Measurements from ENCODE around the gene FBXL12.
"Not testable (repeated sequence)": the region's sequence is repeated elsewhere in the genome, so short reads cannot be mapped to it uniquely, and the experiment has no call there.

The FBXL12 gene

DNA sequence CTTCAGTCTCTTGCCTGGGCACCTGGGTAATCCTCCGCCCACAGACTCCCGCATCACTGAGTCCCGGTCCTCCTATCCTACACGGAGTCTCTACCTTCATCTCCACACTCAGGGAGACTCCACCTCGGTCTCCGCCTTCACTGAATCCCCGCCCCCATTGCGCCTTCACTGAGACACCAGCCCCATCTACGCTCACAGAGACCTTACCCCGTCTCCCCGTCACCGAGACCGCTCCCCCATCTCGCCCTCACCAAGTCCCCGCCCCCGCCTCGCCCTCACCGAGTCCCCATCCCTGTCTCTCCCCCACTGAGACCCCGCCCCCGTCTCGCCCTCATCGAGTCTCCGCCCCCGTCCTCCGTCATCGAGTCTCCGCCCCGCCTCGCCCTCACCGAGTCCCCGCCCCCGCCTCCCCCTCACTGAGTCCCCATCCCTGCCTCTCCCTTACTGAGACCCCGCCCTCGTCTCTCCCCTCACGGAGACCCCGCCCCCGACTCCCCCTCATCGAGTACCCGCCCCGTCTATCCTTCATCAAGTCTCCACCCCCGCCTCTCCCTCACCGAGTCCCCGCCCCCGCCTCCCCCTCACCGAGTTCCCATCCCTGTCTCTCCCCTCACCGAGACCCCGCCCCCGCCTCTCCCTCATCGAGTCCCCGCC, 27.2 kb downstream of the FBXL12 start:
- DNase-seq = peak; percentile 87 to 93 (median 90)

DNA sequence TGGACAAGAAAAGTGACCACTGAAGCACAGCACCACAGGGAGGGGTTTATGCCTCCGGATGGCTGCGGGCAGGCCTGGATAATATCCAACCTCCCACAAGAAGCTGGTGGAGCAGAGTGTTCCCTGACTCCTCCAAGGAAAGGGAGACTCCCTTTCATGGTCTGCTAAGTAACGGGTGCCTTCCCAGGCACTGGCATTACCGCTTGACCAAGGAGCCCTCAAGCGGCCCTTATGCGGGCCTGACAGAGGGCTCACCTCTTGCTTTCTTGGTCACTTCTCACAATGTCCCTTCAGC, 27.9 kb downstream of the FBXL12 start:
- not testable (repeated sequence) for DNase-seq

DNA sequence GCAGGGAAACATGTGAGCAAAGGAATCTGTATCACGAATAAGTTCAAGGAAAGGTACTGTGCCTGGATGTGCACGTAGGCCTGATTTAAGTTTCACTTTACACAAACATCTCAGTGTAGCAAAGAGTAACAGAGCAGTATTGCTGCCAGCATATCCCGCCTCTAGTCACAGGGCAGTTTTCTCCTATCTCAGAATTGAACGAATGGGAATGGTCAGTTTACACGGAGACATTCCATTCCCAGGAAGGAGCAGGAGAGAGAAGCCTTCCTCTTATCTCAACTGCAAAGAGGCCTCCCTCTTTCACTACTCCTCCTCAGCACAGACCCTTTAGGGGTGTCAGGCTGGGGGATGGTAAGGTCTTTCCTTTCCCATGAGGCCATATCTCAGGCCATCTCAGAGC, 29.3 kb downstream of the FBXL12 start:
- DNase-seq = not testable (repeated sequence)

DNA sequence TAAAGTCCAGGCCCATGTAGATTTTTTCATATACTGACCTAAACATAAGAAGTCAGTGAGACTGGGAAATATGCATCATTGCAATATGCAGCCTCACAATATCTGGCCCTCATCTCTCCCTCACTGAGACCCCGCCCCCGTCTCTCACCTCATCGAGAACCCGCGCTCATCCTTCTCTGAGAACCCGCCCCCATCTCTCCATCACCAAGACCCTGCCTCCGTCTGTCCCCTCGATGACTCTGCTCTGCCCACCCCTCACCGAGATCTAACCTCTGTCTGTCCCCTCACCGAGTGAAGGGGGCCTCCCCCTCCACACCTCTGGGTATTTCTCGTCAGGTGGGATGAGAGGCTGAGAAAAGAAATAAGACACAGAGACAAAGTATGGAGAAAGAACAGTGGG, 29.8 kb downstream of the FBXL12 start:
- DNase-seq = no peak

DNA sequence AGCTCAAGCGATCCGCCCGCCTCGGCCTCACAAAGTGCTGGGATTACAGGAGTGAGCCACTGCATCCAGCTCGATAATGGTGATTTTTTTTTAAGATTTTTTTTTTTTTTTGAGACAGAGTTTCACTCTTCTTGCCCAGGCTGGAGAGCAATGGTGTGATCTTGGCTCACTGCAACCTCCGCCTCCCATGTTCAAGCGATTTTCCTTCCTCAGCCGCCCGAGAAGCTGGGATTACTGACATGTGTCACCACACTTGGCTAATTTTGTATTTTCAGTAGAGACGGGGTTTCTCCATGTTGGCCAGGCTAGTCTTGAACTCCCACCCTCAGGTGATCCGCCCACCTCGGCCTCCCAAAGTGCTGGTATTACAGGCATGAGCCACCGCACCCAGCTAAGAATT, 30.3 kb downstream of the FBXL12 start:
- not testable (repeated sequence) for DNase-seq

DNA sequence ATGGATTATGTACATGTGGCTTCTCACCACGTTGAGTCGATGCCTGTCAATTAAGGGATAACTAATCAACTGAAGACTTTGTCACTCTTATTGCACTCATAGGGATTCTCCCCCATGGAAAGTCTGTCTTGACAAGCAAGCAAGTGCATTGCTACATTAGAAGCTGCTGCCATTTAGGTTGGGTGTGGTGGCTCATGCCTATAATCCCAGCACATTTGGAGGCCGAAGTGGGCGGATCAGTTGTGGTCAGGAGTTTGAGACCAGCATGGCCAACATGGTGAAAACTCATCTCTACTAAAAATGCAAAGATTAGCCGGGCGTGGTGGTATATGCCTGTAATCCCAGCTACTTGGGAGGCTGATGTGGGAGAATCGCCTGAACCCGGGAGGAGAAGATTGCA, 32.1 kb downstream of the FBXL12 start:
- no peak for DNase-seq

DNA sequence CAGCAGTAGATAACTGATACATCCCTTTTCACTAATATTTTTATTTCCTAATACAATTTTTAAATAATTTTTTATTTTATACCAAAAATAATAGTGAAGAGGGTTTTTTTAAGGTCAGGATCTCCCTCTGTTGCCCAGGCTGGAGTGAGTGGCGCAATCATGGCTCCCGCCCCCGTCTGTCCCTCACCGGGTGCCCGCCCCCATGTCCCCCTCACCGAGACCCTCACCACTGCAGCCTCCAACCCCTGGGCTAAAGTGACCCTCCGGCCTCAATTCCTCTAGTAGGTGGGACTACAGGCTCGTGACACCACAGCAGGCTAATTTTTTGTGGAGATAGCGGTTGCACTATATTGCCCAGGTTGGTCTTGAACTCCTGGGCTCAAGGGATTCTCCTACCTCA, 32.5 kb downstream of the FBXL12 start:
- no peak for DNase-seq

DNA sequence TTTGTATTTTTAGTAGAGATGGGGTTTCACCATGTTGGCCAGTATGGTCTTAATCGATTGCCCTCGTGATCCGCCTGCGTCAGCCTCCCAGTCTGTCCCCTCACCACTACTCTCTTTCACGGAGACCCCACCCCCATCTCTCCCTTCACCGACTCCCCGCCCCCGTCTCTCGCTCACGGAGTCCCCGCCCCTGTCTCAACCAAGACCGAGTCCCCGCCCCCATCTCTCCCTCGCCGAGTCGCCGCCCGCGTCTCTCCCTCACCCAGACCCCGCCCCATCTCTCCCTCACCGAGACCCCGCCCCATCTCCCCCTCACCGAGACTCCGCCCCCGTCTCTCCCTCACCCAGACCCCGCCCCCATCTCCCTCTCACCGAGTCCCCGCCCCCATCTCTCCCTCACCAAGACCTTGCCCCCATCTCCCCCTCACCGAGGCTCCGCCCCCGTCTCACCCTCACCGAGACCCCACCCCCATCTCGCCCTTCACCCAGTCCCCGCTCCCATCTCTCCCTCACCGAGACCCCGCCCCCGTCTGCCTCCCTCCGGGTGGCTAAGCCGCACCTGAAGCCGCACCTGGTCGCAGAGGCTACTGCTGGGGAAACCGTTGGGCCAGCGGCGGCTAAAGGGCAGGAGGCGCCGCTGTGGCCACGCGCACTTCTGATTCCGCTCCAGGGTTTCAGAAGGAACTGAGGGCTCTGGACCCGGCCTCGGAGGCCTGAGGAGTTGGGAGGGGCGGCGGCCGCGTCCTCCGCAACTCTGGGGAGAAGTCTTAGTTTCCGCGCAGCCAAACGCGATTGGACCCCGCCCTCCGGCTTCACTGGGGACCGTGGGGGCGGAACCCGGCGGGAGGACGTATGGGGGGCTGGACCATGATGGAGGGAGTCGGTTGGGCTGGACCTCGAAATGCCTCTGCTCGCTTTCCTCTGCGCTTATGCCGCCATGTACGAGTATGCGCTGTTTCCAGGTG, 33.2 kb downstream of the FBXL12 start:
- DNase-seq = peak; percentile 92 to 97 (median 96)

DNA sequence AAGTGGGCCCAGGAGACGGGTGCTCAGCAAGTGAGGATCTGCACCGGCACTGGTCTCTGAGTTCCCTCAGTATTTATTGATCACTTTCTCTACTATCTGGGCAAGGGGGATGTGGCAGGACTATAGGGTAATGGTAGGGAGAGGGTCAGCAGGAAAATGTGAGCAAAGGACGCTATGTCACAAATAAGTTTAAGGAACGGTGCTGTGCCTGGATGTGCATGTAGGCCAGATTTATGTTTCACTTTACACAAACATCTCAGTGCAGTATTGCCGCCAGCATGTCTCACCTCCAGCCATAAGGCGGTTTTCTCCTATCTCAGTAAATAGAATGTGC, 34.7 kb downstream of the FBXL12 start:
- DNase-seq = not testable (repeated sequence)

DNA sequence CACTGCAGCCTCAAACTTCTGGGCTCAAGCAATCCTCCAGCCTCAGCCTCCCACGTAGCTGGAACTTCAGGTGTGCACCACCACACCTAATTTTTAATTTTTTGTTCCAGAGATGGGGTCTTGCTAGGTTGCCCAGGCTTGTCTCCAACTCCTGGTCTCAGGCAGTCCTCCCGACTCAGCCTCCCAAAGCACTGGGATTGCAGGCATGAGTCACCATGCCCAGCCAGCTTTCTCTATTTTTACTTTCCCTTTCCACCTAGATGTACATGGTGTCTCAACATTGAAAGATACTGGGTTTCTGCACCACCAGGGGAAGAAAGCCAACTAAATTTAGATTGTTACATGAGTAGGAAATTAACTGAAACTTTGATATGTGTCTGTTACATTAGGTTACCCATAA, 36.5 kb downstream of the FBXL12 start:
- no peak for DNase-seq

DNA sequence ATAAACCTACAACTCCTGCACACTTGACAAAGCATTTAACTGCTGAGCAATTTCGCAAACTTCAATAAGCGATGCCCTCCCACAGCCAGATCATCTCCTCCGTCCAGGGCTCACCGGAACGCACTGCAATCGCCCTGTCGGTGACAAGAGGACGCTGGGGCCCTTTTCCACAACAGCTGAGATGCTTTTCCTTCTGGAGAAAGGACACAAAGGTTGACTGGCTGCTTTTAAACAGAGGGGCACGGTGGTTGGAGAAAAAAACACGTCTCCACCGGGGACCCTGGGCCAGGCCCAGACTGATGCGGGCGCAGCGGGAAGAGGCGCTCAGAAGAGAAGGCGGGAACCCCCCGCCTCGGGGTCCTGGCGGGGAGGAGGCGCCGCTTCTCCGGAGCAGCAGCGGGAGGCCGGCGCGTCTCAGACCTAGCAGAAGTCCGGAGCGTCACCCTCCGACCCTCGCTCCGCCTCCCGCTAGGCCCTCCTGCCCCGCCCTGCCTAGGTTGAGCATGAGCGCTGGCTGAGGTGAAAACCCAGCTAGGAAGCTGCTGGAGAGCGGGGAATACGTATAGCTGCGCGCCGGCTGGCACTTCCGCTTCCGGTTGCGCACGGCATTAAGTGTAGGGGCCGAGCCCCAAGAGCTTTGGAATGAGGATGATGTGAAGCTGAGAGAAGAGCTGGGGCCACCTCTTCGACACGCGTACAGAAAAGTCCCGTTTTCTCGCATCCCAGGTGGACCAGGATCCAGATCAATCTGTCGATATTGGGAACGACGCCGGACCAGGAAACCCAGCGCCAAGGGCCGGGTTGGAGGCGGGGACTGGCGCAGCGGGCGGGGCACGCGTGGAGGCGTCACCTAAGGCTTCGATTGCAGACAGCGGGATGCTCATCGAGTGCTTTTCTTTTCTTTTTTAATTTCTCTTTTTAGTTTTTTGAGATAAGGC, 50.4 kb downstream of the FBXL12 start, which contains the start of gene ZNF846:
TSS of gene ZNF846 (minus strand) at position 564 of the 938 bp plus-strand sequence. CDS start 3,788 bp downstream, outside the sequence.
- peak; percentile 83 to 86 (median 84) for DNase-seq

Data from activated CD4-positive, CD25-positive, alpha-beta regulatory T cell (primary cell).